IMR-90 (cell line): ENCODE measurements around the gene MAGI1.

Experiments used
- BHLHE40 ChIP-seq: fragments of 150-350 bp; IDR thresholded peaks from 2 replicates; pipeline ENCODE4 v1.6.1; 2016; ENCODE audit warnings: mild to moderate bottlenecking, low read depth, low read length
- CEBPB ChIP-seq: IDR thresholded peaks from 2 replicates; pipeline ENCODE4 v1.6.1; 2012; ENCODE audit warnings: low read depth, low read length, improper control_type of control experiment
- CHD1 ChIP-seq: IDR thresholded peaks from 2 replicates; pipeline ENCODE4 v1.6.1; 2012; ENCODE audit warnings: low read depth, low read length, improper control_type of control experiment
- CTCF ChIP-seq: conservative IDR thresholded peaks from 2 replicates; pipeline ENCODE4 v1.5.1; 2012; ENCODE audit warnings: mild to moderate bottlenecking, low read depth, low read length, improper control_type of control experiment
- ELK1 ChIP-seq: fragments of 150-350 bp; IDR thresholded peaks from 2 replicates; pipeline ENCODE4 v1.6.1; 2016; ENCODE audit warnings: low read depth, mild to moderate bottlenecking, low read length, moderate library complexity, borderline replicate concordance
- FOS ChIP-seq: fragments of 150-350 bp; IDR thresholded peaks from 2 replicates; pipeline ENCODE4 v1.6.1; 2016; ENCODE audit warnings: low read depth, low read length
- MAFK ChIP-seq: IDR thresholded peaks from 2 replicates; pipeline ENCODE4 v1.6.1; 2012; ENCODE audit warnings: low read depth, low read length, improper control_type of control experiment
- MAZ ChIP-seq: IDR thresholded peaks from 2 replicates; pipeline ENCODE4 v1.6.1; 2012; ENCODE audit warnings: low read depth, mild to moderate bottlenecking, low read length, improper control_type of control experiment, moderate library complexity, borderline replicate concordance
- MXI1 ChIP-seq: IDR thresholded peaks from 2 replicates; pipeline ENCODE4 v1.6.1; 2012; ENCODE audit warnings: low read depth, mild to moderate bottlenecking, low read length, moderate library complexity, borderline replicate concordance
- POLR2A ChIP-seq: IDR thresholded peaks from 2 replicates; pipeline ENCODE4 v1.6.1; 2012; ENCODE audit warnings: mild to moderate bottlenecking, low read depth, low read length
- RAD21 ChIP-seq: IDR thresholded peaks from 2 replicates; pipeline ENCODE4 v1.6.1; 2012; ENCODE audit warnings: low read length, improper control_type of control experiment
- RCOR1 ChIP-seq: IDR thresholded peaks from 2 replicates; pipeline ENCODE4 v1.6.1; 2012; ENCODE audit warnings: mild to moderate bottlenecking, low read length, improper control_type of control experiment; ENCODE audit not compliant: insufficient replicate concordance
- SMC3 ChIP-seq: fragments of 150-350 bp; IDR thresholded peaks from 2 replicates; pipeline ENCODE4 v1.6.1; 2016; ENCODE audit warnings: low read depth, mild to moderate bottlenecking, antibody characterized with exemption, low read length, moderate library complexity
- USF2 ChIP-seq: fragments of 150-350 bp; IDR thresholded peaks from 2 replicates; pipeline ENCODE4 v1.6.1; 2017; ENCODE audit warnings: mild to moderate bottlenecking, antibody characterized with exemption, low read length, low read depth

- TF ChIP-seq CTCF (no peak), POLR2A (no peak), MAZ (no peak), RCOR1 (no peak), MXI1 (no peak), CEBPB (no peak), CHD1 (no peak), FOS (no peak), BHLHE40 (no peak), USF2 (no peak), SMC3 (no peak), RAD21 (no peak), ELK1 (no peak), MAFK (no peak)
Measured at GRCh38 chr3:66004244-66004643, 34.5 kb downstream of the MAGI1 start.
